IgD-negative memory B cell (primary cell): ENCODE data around the gene GAS2L1. TPM values are rescaled to one million over a fixed set of nuclear protein-coding genes. Genes with fewer than 3 reads are reported as not detected.

ENCODE experiments used
- H3K27ac Mint-ChIP-seq, 3 donors: one replicate each; pipeline ENCODE4 v1.8.0; 2020 to 2022; ENCODE audit warnings: mild to moderate bottlenecking in 3 of 3, mixed read lengths in 3 of 3, moderate library complexity in 1 of 3
- H3K27me3 Mint-ChIP-seq: one replicate; pipeline ENCODE4 v1.8.0; 2021; ENCODE audit warnings: mixed read lengths
- H3K36me3 Mint-ChIP-seq: one replicate; pipeline ENCODE4 v1.8.0; 2020; ENCODE audit warnings: mild to moderate bottlenecking, mixed read lengths
- H3K4me1 Mint-ChIP-seq, 3 donors: one replicate each; pipeline ENCODE4 v1.8.0; 2020 to 2022; ENCODE audit warnings: mixed read lengths in 3 of 3, mild to moderate bottlenecking in 1 of 3
- H3K4me3 Mint-ChIP-seq, 4 donors: one replicate each; pipeline ENCODE4 v1.8.0; 2020 to 2022; ENCODE audit warnings: mild to moderate bottlenecking in 4 of 4, mixed read lengths in 4 of 4, moderate library complexity in 3 of 4
- H3K9me3 Mint-ChIP-seq, 3 donors: one replicate each; pipeline ENCODE4 v1.8.0; 2020 to 2021; ENCODE audit warnings: mixed read lengths in 3 of 3, mild to moderate bottlenecking in 1 of 3
- polyA plus RNA-seq: library from polyadenylated mRNA; unstranded; fragments of 300-500 nt; fragmentation: Illumina TruSeq; gene quantifications from one replicate; pipeline ENCODE4 v1.2.3, GENCODE V29; 2021

The GAS2L1 gene
- polyA plus RNA-seq, 1 donor from 2014 or later = 0.46 TPM

DNA sequence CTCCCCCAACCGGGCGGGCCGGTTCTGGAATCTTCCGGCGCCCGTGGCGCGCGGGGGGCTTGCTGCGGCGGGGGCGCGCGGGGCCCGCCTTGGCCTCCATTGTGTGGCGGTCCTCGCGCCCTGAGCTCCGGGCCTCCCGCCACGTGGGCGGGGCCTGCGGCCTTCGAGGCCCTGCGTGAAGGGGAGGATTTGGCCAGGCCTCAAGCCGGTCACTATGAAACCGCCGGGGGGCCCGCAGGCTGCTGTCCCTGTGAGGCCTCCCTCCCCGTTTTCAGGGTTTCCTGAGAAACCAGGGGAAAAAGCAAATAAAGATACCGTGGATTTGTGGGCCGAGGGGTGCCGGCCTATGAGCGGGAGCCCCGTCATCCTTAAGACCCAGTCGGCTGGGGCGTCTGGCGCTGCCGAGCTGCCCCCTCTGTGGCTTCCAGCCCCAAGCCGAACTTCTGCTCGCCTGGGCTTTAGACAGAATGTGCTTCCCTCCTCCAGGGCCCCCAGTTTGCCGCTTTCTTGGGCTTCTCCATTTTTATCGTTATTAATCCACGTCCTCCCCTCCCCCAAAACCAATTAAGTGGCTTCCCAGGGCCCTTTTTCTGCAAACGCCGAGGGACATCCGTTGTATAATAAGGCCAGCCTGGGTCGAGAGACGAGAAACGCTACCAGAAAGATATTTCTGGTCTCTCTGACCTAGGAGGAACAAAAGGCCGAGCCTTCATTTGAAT, 37.8 kb upstream of the GAS2L1 start:
- Mint-ChIP-seq H3K27me3 (no peaks in the 10 kb centered on the region), H3K9me3 (no peaks in the 10 kb centered on the region), H3K4me3 (peak overlapping the region; percentile 94 to 99 (median 98)), H3K36me3 (peaks cover 8% of the 10 kb centered on the region), H3K27ac (peak overlapping the region; percentile 98 to 100 (median 99)), H3K4me1 (peaks cover 33 to 62% (median 48%) of the 10 kb centered on the region in 3 donors)

DNA sequence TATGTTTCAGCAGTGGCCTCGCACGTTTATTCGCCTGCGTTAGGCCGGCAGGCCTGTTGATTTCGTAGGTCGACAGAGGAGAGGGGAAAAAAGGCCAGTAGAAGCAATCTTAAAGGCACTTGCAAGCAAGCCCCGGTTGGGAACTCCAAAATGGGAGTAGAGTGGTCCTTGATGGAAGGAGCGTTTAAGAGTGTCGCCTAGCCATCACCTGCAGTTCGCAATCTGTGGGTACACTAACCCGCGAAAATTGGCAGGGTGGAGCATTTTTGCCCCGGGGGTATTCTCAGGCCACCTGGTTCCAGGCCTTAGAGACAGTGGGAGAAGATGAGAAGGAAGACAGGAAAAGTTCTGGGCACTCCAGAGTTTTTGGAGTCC, 37.2 kb upstream of the GAS2L1 start:
- Mint-ChIP-seq H3K27me3 (no peaks in the 10 kb centered on the region), H3K27ac (peak overlapping the region; percentile 98 to 100 (median 99)), H3K9me3 (no peaks in the 10 kb centered on the region), H3K4me1 (peaks cover 33 to 62% (median 49%) of the 10 kb centered on the region in 3 donors), H3K4me3 (peak overlapping the region; percentile 94 to 99 (median 98)), H3K36me3 (peaks cover 8% of the 10 kb centered on the region)

DNA sequence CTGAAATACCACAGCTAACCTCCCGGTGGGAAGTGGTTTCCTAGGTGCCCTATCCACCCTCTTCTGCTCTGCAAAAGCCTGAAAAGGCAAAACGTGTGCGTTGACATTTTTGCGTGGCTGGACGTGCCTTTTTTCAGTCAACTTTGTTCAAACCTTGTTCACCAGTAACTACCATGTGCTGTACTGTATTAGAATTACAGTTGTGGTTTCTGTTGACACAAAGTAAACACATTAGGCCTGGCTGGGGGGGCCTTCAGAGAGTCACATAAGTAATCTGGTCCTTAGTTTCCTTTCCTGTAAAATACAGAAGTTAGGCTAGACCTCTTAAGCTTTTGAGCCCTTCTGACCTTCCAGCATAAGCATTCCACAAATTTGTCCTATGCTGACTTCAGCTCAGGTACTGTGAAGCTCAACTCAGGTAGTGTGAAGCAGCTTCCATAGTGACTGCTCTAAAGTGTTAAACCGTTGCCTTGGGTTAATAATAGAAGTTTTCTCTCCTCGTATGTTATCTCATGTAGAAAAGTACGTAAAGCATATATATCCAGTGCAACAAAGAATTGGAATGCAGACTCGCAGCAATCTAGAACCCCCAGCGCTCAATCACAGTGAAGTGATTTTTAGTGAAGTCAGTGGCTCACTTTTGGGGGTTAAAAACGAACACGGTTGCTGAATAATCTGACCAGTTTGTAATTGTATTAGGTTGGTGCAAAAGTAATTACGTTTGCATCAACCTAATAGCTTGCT, 36.5 kb upstream of the GAS2L1 start:
- no peaks in the 10 kb centered on the region for H3K9me3 Mint-ChIP-seq
- H3K27me3 Mint-ChIP-seq = no peaks in the 10 kb centered on the region
- peaks cover 8% of the 10 kb centered on the region for H3K36me3 Mint-ChIP-seq
- peaks cover 34 to 69% (median 53%) of the 10 kb centered on the region in 3 donors for H3K4me1 Mint-ChIP-seq
- H3K27ac Mint-ChIP-seq = peak overlapping the region; percentile 98 to 100 (median 99)
- peak overlapping the region; percentile 94 to 99 (median 98) for H3K4me3 Mint-ChIP-seq

DNA sequence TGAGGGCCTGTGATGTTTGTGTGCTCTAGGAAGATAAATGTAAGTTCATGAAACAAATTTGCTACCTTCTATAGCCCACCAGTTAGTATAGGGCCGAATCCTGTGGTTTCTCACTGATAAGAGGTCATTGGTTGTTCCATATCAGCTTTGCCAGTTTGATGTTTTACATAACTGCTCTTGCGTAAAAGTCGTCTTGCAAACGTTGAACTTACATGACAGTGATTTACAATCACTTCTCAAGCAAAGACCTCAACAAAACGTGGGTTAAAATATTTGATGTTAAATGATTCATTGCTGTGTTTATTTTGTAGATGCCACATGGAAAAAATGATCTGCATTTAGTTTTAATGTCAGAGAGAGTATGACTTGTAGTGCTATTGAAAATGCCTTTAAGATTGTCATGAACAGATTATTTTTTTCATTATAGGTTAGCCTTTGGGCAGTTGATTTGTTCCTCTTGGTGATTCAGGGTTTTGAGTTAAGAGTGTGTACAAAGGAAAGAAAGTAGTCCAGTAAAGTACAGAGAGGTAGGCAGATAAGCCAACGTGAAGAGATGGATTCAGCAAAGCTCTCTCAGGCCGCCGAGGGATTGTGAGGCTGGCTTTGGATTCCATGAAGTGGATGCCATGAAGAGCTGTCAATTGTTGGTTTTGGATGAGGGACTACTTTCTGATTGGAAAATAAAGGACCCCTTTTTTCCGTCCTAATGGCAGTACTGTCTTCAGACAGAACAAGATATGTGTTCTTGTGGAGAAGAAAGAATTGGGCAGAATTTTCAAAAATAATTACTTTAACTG, 35.8 kb upstream of the GAS2L1 start:
- Mint-ChIP-seq H3K4me3 (peak overlapping the region; percentile 94 to 99 (median 98)), H3K27me3 (no peaks in the 10 kb centered on the region), H3K9me3 (no peaks in the 10 kb centered on the region), H3K27ac (peak overlapping the region; percentile 34 to 99 (median 98)), H3K36me3 (peaks cover 8% of the 10 kb centered on the region), H3K4me1 (peaks cover 34 to 71% (median 55%) of the 10 kb centered on the region in 3 donors)

DNA sequence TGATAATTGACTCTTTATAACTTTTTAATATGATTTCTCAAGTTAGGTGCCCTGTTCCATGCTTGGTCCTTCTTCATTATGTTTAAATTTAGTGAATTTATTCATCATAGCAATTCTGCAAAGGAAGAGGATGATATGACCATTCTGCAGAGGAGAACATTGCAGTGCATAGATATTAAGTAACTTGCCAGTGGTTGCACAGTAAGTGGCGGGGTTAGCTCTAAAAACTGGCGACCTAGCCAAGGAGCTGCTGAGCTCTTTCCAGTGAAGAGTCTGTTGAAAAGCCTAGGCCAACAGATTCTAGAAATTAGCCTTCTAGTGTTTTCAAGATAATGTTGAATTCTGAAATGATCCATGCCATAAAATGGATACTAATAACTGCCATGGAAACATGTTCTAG, 33.8 kb upstream of the GAS2L1 start:
- peaks cover 29 to 75% (median 59%) of the 10 kb centered on the region in 3 donors for H3K4me1 Mint-ChIP-seq
- peak overlapping the region in 3 of 4 donors; percentile 2 to 90 (median 43) for H3K4me3 Mint-ChIP-seq
- peaks cover 5% of the 10 kb centered on the region for H3K36me3 Mint-ChIP-seq
- no peaks in the 10 kb centered on the region for H3K9me3 Mint-ChIP-seq
- H3K27me3 Mint-ChIP-seq = no peaks in the 10 kb centered on the region
- H3K27ac Mint-ChIP-seq = peak overlapping the region in 1 of 3 donors; percentile 17

DNA sequence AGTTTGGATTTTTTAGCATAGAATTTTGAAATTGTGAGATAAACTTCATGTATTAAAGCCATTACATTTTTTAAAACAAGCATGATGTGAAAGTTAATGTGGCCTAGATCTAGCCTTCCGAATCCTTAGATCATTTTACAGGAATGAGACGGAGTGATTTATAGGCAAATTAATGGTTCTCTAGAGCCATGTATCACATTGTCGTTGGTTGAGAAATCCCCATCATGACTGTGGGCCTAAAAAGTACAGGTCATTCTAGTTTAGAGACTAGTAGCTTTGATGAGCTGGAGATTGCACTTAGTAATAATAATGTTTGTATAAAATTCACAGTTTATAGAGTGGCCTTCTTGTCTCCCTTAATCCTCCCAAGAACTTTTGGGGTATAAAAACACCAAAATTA, 31.3 kb upstream of the GAS2L1 start:
- peaks cover 26 to 59% (median 53%) of the 10 kb centered on the region in 3 donors for H3K4me1 Mint-ChIP-seq
- no peaks in the 10 kb centered on the region for H3K9me3 Mint-ChIP-seq
- no peak overlapping the region for H3K27ac Mint-ChIP-seq
- no peaks in the 10 kb centered on the region for H3K36me3 Mint-ChIP-seq
- no peak overlapping the region for H3K4me3 Mint-ChIP-seq
- no peaks in the 10 kb centered on the region for H3K27me3 Mint-ChIP-seq

DNA sequence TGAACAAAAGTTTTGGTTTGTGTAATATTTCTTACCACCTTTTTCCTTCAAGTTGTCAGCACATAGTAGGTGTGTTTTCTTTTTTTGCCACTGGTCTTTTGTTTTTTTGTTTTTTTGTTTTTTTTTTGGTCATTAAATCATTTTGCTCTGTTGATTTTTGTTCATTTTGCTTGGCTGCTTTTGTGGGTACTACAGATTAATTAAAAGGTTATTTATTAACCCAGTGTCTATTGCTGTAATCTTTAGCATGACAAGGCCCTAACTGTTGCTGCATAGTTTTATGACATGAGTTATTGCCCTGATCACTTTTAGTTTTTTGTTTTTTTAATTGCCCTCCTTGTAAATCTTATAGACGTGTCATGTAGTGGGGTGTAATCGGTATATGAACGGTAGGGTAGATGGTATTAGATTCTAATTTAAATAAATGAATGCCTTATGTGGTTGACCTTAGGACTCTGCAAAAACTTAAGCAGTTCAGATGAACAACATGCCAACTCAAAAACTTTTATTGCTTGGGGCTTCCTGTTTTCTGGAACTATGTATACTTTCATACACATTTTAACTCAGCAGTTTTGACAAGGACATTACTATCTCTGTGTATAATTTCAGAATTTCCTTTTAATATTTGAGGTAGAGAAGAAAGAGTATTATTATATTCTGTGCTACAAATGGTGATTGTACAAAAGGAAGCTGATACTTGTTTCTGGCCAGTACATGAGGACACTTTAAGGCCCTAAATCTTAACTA, 30.5 kb upstream of the GAS2L1 start:
- Mint-ChIP-seq H3K27me3 (no peaks in the 10 kb centered on the region), H3K4me1 (peaks cover 18 to 51% (median 45%) of the 10 kb centered on the region in 3 donors), H3K9me3 (no peaks in the 10 kb centered on the region), H3K36me3 (no peaks in the 10 kb centered on the region), H3K27ac (peak overlapping the region in 1 of 3 donors; percentile 40), H3K4me3 (peak overlapping the region in 1 of 4 donors; percentile 20)

DNA sequence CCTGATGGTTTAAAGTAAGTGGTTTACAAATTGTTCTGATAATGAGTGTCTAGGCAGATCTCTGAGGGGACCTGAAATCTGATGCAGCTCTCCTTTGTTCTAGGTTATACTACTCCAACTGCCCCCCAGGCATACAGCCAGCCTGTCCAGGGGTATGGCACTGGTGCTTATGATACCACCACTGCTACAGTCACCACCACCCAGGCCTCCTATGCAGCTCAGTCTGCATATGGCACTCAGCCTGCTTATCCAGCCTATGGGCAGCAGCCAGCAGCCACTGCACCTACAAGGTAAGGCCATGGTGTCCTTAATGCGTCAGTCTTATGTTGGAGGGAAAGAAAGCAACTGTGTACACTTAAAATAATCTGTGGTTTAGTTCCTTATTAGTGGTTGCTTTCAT, 28.5 kb upstream of the GAS2L1 start:
- peak overlapping the region in 2 of 3 donors; percentile 59 to 67 for H3K27ac Mint-ChIP-seq
- H3K9me3 Mint-ChIP-seq = no peaks in the 10 kb centered on the region
- H3K4me3 Mint-ChIP-seq = no peak overlapping the region
- peaks cover 1% of the 10 kb centered on the region for H3K36me3 Mint-ChIP-seq
- H3K4me1 Mint-ChIP-seq = peaks cover 6 to 36% (median 26%) of the 10 kb centered on the region in 3 donors
- no peaks in the 10 kb centered on the region for H3K27me3 Mint-ChIP-seq

DNA sequence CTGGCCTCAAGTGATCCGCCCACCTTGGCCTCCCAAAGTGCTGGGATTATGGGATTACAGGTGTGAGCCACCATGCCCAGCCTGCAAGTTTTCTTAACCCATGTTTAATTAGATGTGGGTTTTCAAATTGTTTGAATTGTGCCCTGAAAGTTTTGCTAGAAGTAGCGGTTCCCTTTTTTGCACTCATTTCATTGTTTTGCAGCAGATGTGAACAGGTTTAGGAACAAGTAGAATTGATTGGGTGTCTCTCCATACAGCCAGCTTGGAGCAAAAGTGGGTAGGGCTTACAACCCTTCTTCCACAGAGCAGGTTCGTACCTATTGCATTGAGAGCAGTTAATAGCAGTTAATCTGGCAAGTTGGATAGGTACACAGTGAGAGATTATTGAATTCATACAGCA, 22.3 kb upstream of the GAS2L1 start:
- peaks cover 0 to 9% (median 8%) of the 10 kb centered on the region in 3 donors for H3K4me1 Mint-ChIP-seq
- H3K27ac Mint-ChIP-seq = peak overlapping the region in 2 of 3 donors; percentile 10 to 67
- peaks cover 6% of the 10 kb centered on the region for H3K36me3 Mint-ChIP-seq
- H3K4me3 Mint-ChIP-seq = no peak overlapping the region
- no peaks in the 10 kb centered on the region for H3K9me3 Mint-ChIP-seq
- H3K27me3 Mint-ChIP-seq = no peaks in the 10 kb centered on the region

DNA sequence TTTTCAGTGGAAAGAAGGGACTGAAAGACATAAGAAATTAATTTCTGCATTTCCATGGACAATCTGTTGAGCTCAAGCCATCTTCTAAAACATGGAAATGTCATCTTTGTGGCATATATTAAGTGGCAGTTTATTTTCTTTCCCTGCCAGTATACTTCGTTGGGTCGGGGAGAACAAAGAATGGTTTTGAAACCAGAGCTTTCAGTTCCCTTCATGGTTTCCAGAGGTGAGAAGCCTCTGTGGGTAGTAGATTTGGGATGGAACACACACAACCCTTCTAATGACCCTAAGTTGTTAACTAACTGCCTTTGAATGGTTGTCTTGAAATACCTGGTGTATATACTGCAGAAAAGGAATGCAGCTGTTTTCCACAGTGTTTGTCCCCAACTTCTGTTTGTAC, 17.6 kb upstream of the GAS2L1 start:
- Mint-ChIP-seq H3K4me1 (peaks cover 0 to 11% (median 7%) of the 10 kb centered on the region in 3 donors), H3K27me3 (no peaks in the 10 kb centered on the region), H3K36me3 (peaks cover 11% of the 10 kb centered on the region), H3K27ac (peak overlapping the region in 1 of 3 donors; percentile 72), H3K4me3 (no peak overlapping the region), H3K9me3 (no peaks in the 10 kb centered on the region)

DNA sequence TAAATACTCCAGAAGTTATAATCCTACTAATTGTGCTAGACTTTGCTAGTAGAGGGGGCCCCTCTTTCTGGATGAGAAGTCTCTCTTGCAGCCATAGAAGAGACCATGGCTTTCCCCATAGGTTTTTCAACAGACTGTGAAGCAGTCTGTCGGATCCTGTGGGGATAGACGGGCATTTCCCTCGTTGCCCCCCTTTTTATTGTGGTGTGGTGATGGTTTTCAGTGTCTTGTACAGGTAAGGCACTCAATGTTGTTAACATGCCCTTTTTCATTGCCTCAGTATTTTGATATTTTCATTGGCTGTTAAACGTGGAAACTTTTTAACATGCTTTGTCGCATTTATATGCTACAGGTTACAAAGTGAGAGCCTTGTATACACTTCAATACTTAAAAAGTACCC, 16.4 kb upstream of the GAS2L1 start:
- Mint-ChIP-seq H3K9me3 (no peaks in the 10 kb centered on the region), H3K4me1 (peaks cover 0 to 7% (median 7%) of the 10 kb centered on the region in 3 donors), H3K27ac (no peak overlapping the region), H3K4me3 (no peak overlapping the region), H3K27me3 (no peaks in the 10 kb centered on the region), H3K36me3 (peaks cover 11% of the 10 kb centered on the region)

DNA sequence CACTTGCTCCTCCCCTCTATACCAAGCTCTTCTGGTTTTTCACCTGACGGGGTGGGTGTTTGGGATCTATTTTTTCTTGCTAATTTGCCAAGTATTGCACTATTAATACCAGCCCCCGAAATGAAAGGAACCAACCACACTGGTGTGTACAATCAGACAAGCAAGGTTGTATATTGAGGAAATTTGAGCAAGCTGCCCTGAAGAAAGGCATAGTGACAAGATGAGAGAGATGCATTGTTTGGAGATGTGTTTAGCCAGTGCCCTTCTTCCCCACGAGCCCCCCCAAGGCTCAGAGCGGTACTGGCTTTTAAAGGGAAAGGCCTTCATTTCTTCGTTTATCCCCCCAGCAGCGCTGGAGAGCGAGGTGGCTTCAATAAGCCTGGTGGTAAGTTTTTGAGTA, 15.2 kb upstream of the GAS2L1 start:
- Mint-ChIP-seq H3K9me3 (no peaks in the 10 kb centered on the region), H3K36me3 (peaks cover 9% of the 10 kb centered on the region), H3K4me3 (no peak overlapping the region), H3K27me3 (no peaks in the 10 kb centered on the region), H3K27ac (peak overlapping the region in 1 of 3 donors; percentile 82), H3K4me1 (peaks cover 0 to 5% (median 4%) of the 10 kb centered on the region in 3 donors)

DNA sequence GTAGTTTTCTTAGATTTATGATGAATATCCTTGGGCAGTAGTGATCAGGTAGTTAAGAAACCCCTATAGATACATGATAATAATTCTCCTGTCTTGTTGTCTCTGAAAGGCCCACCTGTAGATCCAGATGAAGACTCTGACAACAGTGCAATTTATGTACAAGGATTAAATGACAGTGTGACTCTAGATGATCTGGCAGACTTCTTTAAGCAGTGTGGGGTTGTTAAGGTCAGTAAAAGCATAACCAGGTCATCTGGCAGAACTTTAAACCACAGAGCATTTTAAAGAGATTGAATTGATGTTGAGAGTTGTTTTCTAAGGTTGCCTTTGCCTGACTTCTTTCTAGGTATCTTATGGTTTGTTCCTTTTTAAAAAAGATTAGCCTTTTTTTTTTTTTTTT, 14.1 kb upstream of the GAS2L1 start:
- Mint-ChIP-seq H3K4me3 (no peak overlapping the region), H3K9me3 (no peaks in the 10 kb centered on the region), H3K27ac (peak overlapping the region in 1 of 3 donors; percentile 4), H3K36me3 (peaks cover 8% of the 10 kb centered on the region), H3K27me3 (no peaks in the 10 kb centered on the region), H3K4me1 (peaks cover 0 to 4% (median 2%) of the 10 kb centered on the region in 3 donors)

DNA sequence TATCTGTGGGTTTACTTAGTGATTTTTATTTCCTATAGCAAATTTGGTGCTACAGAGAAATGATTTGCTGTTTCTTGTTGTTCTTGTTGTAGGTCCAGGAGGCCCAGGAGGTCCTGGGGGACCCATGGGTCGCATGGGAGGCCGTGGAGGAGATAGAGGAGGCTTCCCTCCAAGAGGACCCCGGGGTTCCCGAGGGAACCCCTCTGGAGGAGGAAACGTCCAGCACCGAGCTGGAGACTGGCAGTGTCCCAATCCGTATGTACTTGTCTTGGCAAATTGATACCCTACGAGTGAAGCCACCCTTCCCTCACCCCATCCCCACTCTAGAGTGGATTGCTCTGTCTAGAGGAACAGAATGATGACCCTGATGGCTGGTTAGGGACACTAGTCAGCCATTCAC, 7.8 kb upstream of the GAS2L1 start:
- Mint-ChIP-seq H3K27me3 (no peaks in the 10 kb centered on the region), H3K27ac (peak overlapping the region in 1 of 3 donors; percentile 90), H3K4me1 (peaks cover 0 to 6% (median 0%) of the 10 kb centered on the region in 3 donors), H3K9me3 (no peaks in the 10 kb centered on the region), H3K36me3 (peaks cover 5% of the 10 kb centered on the region), H3K4me3 (no peak overlapping the region)
